Measurements from ENCODE around the gene MAGEA2B. TPM values are rescaled to one million over a fixed set of nuclear protein-coding genes. Genes with fewer than 3 reads are reported as not detected.
"Not testable (repeated sequence)": the region's sequence is repeated elsewhere in the genome, so short reads cannot be mapped to it uniquely, and the experiment has no call there.

MAGEA2B gene, protein sequence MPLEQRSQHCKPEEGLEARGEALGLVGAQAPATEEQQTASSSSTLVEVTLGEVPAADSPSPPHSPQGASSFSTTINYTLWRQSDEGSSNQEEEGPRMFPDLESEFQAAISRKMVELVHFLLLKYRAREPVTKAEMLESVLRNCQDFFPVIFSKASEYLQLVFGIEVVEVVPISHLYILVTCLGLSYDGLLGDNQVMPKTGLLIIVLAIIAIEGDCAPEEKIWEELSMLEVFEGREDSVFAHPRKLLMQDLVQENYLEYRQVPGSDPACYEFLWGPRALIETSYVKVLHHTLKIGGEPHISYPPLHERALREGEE
- 9.6 and 9.9 TPM in 2 replicates for total RNA-seq (2011; cell fraction: chromatin; rRNA removed; ENCODE audit: low replicate concordance)
- total RNA-seq (2011; cell fraction: nucleolus; rRNA removed), result 8.0 and 13.3 TPM in 2 replicates
- total RNA-seq (2011; cell fraction: nucleoplasm; rRNA removed), result 2.0 and 12.1 TPM in 2 replicates
- total RNA-seq (2014; rRNA removed) (6.5 and 12.6 TPM in 2 replicates), total RNA-seq (2014; rRNA removed; fragmentation: Illumina TruSeq; extraction: Trizol) (3.9 and 6.9 TPM in 2 replicates), total RNA-seq (2015; rRNA removed; fragmentation: Illumina TruSeq; extraction: Trizol) (10.0 and 11.9 TPM in 2 replicates), total RNA-seq (2021) (40.7 and 53.3 TPM in 2 replicates), polyA plus RNA-seq (2011; rRNA removed) (18.3 and 34.3 TPM in 2 replicates), polyA plus RNA-seq (2014; fragmentation: Illumina TruSeq; extraction: Trizol) (15.2 and 29.4 TPM in 2 replicates), polyA plus RNA-seq (2014; fragmentation: Nextera tagmentation; extraction: Ambion mirVana) (1 to 10 TPM; 1.9 to 9.6 TPM), polyA plus RNA-seq (2014; rRNA removed) (13.5 and 21.6 TPM in 2 replicates), polyA minus RNA-seq (2011; rRNA and poly(A)+ RNA removed) (11.2 and 14.8 TPM in 2 replicates), Bru-seq, nascent RNA (percentile 6 among the genes with signal in this experiment), BruChase-seq, experiment 1, labeled RNA remaining after a 2-hour chase (percentile 14 among the genes with signal in this experiment), BruChase-seq, experiment 2, labeled RNA remaining after a 6-hour chase (percentile 24 among the genes with signal in this experiment)
- 61.3 and 62.6 TPM in 2 replicates for polyA plus RNA-seq (2011; cell fraction: cytosol; rRNA removed)
- polyA plus RNA-seq (2011; cell fraction: nucleus; rRNA removed), result 45.6 and 57.3 TPM in 2 replicates
- polyA plus RNA-seq (2012), result 10.3 and 23.2 TPM in 2 replicates
- 3.7 and 14.9 TPM in 2 replicates for polyA minus RNA-seq (2011; cell fraction: cytosol; rRNA and poly(A)+ RNA removed)
- 3.8 and 8.7 TPM in 2 replicates for polyA minus RNA-seq (2011; cell fraction: nucleus; rRNA and poly(A)+ RNA removed)
- long read RNA-seq, experiment 1, transcript MAGEA2B-202 (3 exons, 1,714 nt), result minor isoform, 7 of 138 reads
- long read RNA-seq, experiment 1, transcript MAGEA2B-210 (4 exons, 309 nt), result minor isoform, 11 of 138 reads
- long read RNA-seq, experiment 1, transcript MAGEA2B-206 (6 exons, 750 nt), result major isoform, 12 of 138 reads
- long read RNA-seq, experiment 1, partial matches to known transcripts, result 10 of 138 reads
- long read RNA-seq, experiment 1, other reads (novel, unspliced or antisense), result 91 of 138 reads
- long read RNA-seq, experiment 2, partial matches to known transcripts, result 3 of 34 reads
- long read RNA-seq, experiment 2, other reads (novel, unspliced or antisense), result 23 of 34 reads
- long read RNA-seq, experiment 3, transcript MAGEA2B-210 (4 exons, 309 nt), result major isoform, 9 of 99 reads
- long read RNA-seq, experiment 3, partial matches to known transcripts, result 4 of 99 reads
- long read RNA-seq, experiment 3, other reads (novel, unspliced or antisense), result 79 of 99 reads

- H2AFZ ChIP-seq (ENCODE audit: low read depth, low read length); H3K4me2 ChIP-seq (ENCODE audit: insufficient read depth, low read length); in situ Hi-C loops (cut with MboI); H3K9ac ChIP-seq (ENCODE audit: insufficient read depth in 1 of 2, low read depth in 2 of 2, low read length in 2 of 2); H3K79me2 ChIP-seq (ENCODE audit: control insufficient read depth, insufficient read depth, low read length); H3K36me3 ChIP-seq (ENCODE audit: control insufficient read depth, insufficient read depth, low read length); CTCF ChIA-PET (ENCODE audit: low intra/inter-chr PET ratio); H3K9me1 ChIP-seq (ENCODE audit: control insufficient read depth, insufficient read depth, low read length); POLR2A ChIA-PET; H3K4me3 ChIP-seq; H3K27me3 ChIP-seq (ENCODE audit: control insufficient read depth in 2 of 2, insufficient read depth in 2 of 2, low read length in 2 of 2); DNase-seq (ENCODE audit: extremely low read depth in 1 of 4, low spot score in 3 of 4); H3K27ac ChIP-seq (ENCODE audit: extremely low read depth, low read depth, low read length); H4K20me1 ChIP-seq (replicated peaks; ENCODE audit: control insufficient read depth, insufficient read depth, low read length); H3K9me3 ChIP-seq (replicated peaks; ENCODE audit: control insufficient read depth, insufficient read depth, low read depth, low read length); H3K4me1 ChIP-seq (replicated peaks in 1 of 2; ENCODE audit: control insufficient read depth in 2 of 2, insufficient read depth in 2 of 2, low read length in 2 of 2); intact Hi-C loops (cut with micrococcal nuclease): not testable (repeated sequence)
- ATAC-seq (peak; percentile 90), FAIRE-seq (peak; percentile 81)
- no CpG with 5 or more reads among the region's 35 CpGs for WGBS (ENCODE audit: insufficient coverage, low coverage, missing lambda C conversion rate)
- BruUV-seq (replicated peaks), result TSS peak; percentile 80
Measured at GRCh38 chrX:152713815-152714787, at the start of gene MAGEA2B. Gene MAGEA2B, plus strand, starts transcription at chrX:152714628. Its CDS starts 2,479 bp downstream, at chrX:152717107.

All from K562 (cell line).